GM04504 (cell line): ENCODE data around the gene BPIFA1.
A peak's percentile ranks its signal among the peaks of the same experiment; 100 is the strongest.

Experiments
- DNase-seq: peaks from one replicate; pipeline ENCODE4 v3.0.0-alpha.2; 2012; ENCODE audit warnings: low read depth

The BPIFA1 gene

DNA sequence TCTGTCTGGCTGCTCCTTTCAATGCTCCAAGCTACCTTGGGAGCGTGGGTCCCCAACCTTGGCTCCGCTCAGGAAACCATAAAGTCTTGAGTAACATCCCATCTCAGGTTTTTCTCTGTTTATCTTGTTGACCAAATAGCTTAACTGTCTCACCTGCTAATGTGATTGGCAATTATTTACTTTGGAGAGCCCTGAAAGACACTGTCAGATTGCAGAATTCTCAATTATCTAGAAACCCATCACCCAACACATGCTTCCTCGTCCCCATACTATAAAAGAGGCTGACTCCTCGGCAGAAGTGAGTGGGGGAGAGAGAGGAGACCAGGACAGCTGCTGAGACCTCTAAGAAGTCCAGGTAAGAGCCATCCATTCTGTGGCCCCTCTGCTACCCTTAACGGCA is at the start of gene BPIFA1:
Gene BPIFA1 (plus strand): TSS at position 301 of the 400 bp plus-strand sequence. CDS start 1,716 bp downstream, outside the sequence.
- no peak for DNase-seq

GRCh38 chr20:33187491-33187890 is 48.3 kb upstream of the BPIFA1 start:
- DNase-seq: no peak

DNA sequence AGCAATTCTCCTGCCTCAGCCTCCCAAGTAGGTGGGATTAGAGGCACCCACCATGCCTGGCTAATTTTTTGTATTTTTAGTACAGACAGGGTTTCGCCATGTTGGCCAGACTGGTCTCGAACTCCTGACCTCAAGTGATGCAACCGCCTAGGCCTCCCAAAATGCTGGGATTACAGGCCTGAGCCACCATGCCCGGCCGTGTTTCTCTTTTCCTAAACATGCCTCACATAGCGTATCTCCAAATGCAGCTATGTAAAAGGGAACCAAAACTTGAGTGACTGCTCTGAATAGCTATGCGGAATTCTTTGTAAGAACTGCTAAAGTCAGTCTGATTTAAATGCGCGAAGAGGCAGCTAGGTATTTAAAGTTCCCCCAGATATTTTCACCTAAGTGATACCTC is 47.4 kb upstream of the BPIFA1 start:
- DNase-seq: no peak

DNA sequence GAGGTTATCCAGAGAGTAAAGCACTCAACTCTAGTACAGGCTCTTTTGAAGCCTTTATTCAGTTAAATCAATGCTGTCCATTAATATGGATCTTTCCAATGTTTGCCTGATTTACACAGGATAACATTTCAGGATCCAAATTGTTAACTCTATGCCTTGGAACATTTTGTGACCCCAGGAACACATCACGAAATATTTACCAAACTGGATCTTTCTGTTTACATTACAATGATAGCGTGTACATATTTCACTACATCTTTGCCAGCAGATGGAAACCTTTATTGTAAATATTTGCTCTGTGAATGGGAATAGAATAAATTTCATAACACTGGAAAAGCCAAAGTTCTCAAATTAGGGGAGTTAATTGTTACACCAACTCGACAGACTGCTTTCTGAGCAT is 44.3 kb upstream of the BPIFA1 start:
- no peak for DNase-seq

- no peak for DNase-seq
Observed at GRCh38 chr20:33191955-33192354, 43.8 kb upstream of the BPIFA1 start.

- no peak for DNase-seq
Observed at GRCh38 chr20:33192912-33193501, 42.8 kb upstream of the BPIFA1 start.

DNA sequence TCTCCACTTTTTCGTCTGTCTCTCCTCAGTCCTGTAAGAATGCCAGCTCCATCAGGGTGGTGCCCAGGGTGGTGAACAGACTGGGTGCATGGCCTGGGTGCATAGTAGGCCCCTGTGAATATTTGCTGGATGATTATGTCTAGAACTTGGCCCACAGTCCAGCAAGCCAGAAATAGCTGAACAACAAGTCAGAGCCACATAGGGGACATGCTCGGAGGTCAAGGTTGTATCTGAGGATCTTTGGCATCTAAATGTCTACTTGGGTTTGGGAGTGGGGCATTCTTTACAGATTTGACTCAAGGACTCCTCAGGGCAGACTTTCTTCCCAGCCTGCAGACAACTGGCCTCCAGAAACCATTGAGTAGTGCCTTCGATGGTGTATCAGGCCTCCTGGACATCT is 36.8 kb upstream of the BPIFA1 start:
- no peak for DNase-seq

DNA sequence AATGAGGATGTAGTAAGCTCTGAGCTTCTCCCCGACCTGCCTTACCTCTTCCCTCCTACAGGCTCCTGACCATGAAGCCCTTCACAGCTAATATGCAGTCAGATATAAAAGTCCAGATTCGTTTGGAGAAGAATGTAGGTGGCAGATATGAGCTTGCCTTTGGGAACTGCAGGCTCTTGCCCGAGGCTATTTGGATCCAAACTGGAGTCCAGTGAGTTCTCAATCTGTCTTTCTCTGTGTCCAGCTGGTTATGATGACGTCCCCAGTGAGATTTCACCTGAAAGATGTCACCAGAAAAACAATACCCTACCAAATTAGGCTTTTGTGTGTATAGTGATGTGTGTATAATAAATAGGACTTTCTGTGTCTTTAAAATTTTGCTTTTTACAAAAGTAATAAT is 33.3 kb upstream of the BPIFA1 start:
- no peak for DNase-seq

DNA sequence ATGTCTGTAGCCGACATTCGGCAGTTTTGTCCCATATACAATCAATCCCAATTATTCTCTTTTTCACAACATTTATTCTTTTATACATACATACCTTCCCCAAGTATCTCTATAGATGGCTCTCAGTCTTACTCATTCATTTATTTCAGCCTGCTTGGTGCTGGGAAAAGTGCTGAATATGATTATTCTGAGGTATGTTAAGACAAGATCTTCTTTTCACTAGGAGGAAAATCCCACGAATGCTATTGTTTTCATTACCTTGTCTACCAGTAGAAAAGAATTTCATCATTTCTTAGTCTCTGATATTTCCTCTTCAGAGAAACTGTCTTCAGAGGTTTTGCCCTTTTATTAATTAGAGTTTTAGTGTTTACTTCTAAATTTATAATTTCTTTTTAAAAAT is 32.4 kb upstream of the BPIFA1 start:
- no peak for DNase-seq

- peak; percentile 24 for DNase-seq
Observed at GRCh38 chr20:33209789-33210188, 26.0 kb upstream of the BPIFA1 start.

DNA sequence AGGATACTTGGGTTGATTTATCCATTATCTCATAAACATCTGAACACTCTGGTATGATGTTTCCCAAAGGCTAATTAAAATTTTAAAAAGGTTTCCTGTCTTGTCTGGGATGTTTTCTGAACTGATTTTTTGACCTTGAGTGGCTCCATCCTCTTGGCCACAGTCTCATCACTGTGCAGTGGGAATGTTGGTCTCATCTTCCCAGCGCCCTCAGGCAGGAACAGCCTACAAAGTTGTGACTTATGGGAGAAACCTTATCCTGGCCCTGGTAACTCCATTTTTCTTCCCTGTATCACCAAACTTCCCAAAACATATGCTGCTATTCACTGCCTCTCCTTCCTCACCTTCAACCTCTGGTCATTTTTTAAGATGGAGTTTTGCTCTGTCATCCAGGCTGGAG is 25.4 kb upstream of the BPIFA1 start:
- DNase-seq: no peak

DNA sequence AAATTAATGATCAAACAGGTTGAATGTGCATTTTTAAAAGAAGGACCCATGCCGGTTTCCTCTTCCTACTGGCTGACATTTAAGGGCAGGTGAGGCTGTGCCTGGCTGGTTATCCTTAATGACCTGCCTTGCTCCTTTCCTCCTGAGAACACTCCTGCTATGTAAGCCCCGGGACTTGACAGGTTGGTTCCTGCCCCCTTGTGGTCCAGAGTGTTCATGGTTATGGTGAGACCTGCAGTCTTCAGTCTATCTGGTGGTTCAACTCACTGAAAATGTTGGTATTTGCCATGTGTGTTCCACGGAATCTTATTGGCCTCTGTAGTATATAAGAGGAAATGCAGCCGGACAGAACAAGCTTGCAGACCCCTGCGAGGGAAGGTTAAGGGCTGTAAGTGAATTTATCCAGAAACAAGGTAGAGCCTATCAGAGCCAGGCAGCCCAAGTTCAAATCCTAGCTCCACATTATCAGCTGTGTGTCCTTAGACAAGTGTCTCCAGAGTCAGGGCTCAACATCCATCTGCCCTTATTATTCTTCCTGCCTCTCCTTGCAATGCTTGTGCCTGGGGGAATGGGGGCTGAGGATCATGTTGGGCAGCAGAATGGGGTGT is 23.9 kb upstream of the BPIFA1 start:
- no peak for DNase-seq

DNA sequence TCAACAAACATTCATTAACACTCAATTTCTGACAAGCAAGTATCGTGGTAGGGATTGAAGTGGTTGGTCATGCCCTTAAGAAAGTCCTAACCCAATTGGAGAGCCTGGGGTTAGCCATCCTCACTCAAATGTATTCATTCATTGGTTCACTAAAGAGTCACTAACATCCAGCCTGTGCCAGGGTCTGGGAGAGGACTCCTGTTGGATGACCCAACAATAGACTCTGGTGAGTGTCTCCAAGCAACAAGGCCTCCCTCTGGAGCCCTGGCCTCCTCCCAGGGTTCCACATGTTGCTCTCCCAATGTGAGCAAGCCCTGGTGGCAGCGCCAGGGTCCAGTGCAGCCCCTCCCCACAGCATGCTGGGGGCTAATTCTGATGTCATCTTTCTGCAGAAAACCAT is 18.7 kb upstream of the BPIFA1 start, which contains the start of gene BPIFA3:
Gene BPIFA3 (plus strand): TSS at position 301 of the 400 bp plus-strand sequence. CDS start 185 bp downstream, outside the sequence.
- no peak for DNase-seq

DNA sequence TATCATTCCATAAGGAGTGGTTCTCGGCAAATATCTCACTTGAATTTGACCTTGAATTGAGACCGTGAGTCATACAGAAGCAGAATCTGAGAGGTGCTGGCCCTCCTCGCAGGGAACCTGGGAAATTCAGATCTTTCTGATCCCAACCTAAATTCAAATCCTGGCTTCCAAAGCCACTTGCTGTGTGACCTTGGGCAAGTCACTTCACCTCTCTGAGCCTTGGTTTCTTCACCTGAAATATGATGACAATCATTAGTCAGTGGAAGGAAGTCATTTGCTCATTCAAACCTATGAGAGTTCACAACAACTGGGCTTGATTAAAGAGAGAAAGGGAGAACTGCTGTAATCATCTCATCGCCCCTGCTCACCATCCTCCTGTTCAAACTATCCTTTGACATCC is 11.4 kb upstream of the BPIFA1 start:
- no peak for DNase-seq

DNA sequence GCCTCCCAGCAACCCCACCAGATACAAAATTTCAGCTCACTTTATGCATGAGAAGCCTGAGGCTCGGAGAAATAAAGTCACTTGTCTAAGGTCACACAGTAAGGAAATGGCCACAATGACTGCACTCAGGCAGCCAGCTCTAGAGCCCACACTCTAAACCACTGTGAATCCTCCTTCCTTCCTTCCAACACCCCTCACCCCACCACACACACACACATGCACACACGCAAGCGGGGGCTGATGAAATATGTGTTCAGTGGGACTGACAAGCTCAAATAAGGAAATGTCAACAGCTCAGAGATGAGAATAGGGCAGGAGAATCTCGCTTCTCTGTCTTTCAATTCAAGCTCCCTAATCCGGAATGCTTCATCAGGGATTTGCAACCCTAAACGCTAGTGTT is 6.0 kb upstream of the BPIFA1 start:
- DNase-seq: no peak

DNA sequence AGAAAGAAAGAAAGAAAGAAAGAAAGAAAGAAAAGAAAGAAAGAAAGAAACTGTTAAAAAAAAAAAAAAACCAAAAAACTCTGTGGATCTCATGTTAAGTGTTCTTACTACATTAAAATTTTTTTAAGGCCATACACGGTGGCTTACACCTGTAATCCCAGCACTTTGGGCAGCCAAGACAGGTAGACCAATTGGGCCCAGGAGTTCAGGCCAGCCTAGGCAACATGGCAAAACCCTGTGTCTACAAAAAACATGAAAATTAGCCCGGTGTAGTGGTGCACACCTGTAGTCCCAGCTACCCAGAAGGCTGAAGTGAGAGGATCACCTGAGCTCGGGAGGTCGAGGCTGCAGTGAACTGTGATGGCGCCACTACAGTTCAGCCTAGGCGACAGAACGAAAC is 4.6 kb upstream of the BPIFA1 start:
- DNase-seq: no peak

- no peak for DNase-seq
Observed at GRCh38 chr20:33232486-33233072, 3.2 kb upstream of the BPIFA1 start.

DNA sequence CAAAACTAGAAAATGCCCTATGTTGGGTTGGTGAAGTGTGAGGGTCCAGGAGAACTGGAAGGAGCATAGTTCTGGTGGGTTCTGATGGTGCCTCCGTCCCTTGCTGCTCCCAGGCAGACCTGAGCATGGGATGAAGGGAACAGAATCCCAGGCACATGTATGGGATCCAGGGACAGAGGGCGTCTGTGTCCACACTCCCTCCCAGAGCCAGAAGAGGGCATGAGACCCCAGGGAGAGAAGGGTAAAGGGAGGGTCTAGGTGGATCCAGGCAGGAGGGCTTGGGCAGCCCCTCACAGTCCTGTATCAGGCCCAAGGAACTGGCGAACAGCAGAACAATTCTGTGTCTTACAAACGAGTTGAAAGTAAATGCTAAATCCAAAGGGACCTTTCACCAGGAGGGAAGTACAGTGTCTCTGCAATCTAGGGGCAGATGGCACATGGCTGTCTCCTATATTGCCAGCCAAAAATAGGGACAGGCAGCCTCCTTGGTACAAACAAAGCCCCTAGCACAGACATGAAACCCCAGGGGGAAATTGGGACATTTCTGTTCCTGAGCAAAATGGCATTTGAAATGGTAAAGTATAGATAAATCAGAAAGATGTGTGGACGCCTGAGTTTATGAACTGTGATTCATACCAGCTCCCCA is 2.5 kb upstream of the BPIFA1 start:
- no peak for DNase-seq

DNA sequence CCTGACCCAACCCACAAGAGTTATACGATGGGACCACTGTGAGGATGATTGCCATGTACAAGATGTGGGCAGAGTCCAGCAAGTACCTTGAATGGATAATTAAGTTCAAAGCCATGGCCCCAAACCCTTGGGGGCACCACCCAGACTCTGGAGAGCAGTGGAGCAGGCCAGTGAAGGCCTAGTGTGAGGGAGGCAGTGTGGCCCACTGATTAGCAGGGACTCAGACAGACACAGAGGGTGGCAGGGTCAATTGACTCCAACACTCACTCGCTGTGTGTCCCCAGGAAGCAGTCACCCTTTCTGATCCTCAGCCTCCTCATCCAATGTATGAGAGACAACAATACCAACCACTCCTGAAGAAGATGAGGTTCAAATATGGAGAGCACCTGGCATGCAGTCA is 1.7 kb upstream of the BPIFA1 start:
- DNase-seq: no peak

DNA sequence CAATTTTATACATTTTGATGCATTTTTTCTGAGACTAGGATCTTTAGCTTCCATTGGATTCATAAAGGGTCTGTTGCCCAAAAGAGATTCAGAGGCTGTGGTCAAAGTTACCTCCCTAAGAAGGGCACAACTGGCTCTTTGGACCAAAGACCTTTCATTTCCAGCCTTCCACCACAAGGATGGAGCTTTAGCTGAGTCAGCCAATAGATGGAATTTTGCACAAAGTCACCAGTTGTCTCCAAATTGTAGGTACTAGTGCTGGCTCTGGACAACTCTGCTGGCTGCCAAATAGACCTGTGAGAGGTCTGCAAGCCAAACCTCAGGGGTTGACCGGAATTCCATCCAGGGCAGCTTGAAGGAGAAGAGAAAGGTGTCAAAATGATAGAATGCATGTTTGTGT is 555 bp downstream of the BPIFA1 start:
- no peak for DNase-seq

GRCh38 chr20:33237989-33238388 is 2.2 kb downstream of the BPIFA1 start:
- no peak for DNase-seq

- no peak for DNase-seq
Observed at GRCh38 chr20:33239418-33239817, 3.6 kb downstream of the BPIFA1 start.
